ENCODE results near the gene SERPIND1.

SERPIND1 gene

GRCh38 chr22:20794650-20795413, 20.9 kb downstream of the SERPIND1 start:
- Histone ChIP-seq H3K4me1 (ENCODE audit: control insufficient read depth, insufficient read depth, low read length, poor library complexity, severe bottlenecking) (no peaks in the 10 kb centered on the region), H3K36me3 (ENCODE audit: control insufficient read depth, insufficient read depth, low read length) (peaks cover 69% of the 10 kb centered on the region), H3K9me3 (ENCODE audit: control insufficient read depth, low read length) (no peaks in the 10 kb centered on the region), H3K4me3 (ENCODE audit: extremely low read depth, insufficient read depth, low read length, poor library complexity, severe bottlenecking) (no peak overlapping the region), H3K27ac (ENCODE audit: low read depth, low read length, severe bottlenecking) (no peak overlapping the region)
- WGBS, 2 experiments (ENCODE audit: insufficient coverage in 2 of 2) = 89% methylated on average over 6 to 7 of the region's 7 CpGs

- Histone ChIP-seq H3K4me1 (ENCODE audit: control insufficient read depth, insufficient read depth, low read length, poor library complexity, severe bottlenecking) (no peaks in the 10 kb centered on the region), H3K9me3 (ENCODE audit: control insufficient read depth, low read length) (no peaks in the 10 kb centered on the region), H3K27ac (ENCODE audit: low read depth, low read length, severe bottlenecking) (no peak overlapping the region), H3K36me3 (ENCODE audit: control insufficient read depth, insufficient read depth, low read length) (peaks cover 67% of the 10 kb centered on the region), H3K4me3 (ENCODE audit: extremely low read depth, insufficient read depth, low read length, poor library complexity, severe bottlenecking) (no peak overlapping the region)
- 95 to 99% methylated on average over 8 of the region's 8 CpGs for WGBS, 2 experiments (ENCODE audit: insufficient coverage in 2 of 2)
Measured at GRCh38 chr22:20796731-20797130, 22.8 kb downstream of the SERPIND1 start.

GRCh38 chr22:20798218-20798617, 24.3 kb downstream of the SERPIND1 start:
- peaks cover 64% of the 10 kb centered on the region for H3K36me3 ChIP-seq (ENCODE audit: control insufficient read depth, insufficient read depth, low read length)
- 96 to 100% methylated on average over 3 to 5 of the region's 5 CpGs for WGBS, 2 experiments (ENCODE audit: insufficient coverage in 2 of 2)

DNA sequence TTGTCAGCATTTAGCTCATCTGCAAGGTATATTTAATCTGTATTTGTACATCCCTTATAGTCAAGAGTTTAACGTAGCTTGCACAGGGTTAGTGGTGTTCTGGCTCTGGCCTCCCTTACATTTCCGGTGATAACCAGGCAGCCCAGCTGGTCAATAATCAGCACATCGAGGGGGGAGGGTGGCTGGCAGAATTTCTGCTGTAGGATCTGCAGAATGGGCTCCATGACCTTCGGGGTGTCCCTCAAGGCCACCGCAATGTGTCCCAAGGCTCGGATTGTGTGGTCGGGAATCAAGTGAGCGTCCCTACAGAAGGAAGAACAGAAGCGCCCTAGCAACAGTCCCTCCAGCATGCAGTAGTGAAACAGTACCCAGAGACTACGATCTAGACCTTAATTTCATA, 25.1 kb downstream of the SERPIND1 start:
- H3K27ac ChIP-seq (ENCODE audit: low read depth, low read length, severe bottlenecking) = no peak overlapping the region
- H3K9me3 ChIP-seq (ENCODE audit: control insufficient read depth, low read length) = no peaks in the 10 kb centered on the region
- peaks cover 69% of the 10 kb centered on the region for H3K36me3 ChIP-seq (ENCODE audit: control insufficient read depth, insufficient read depth, low read length)
- WGBS, 2 experiments (ENCODE audit: insufficient coverage in 2 of 2) = 96 to 97% methylated on average over 8 to 9 of the region's 10 CpGs
- H3K4me1 ChIP-seq (ENCODE audit: control insufficient read depth, insufficient read depth, low read length, poor library complexity, severe bottlenecking) = no peaks in the 10 kb centered on the region
- H3K4me3 ChIP-seq (ENCODE audit: extremely low read depth, insufficient read depth, low read length, poor library complexity, severe bottlenecking) = no peak overlapping the region

More at GRCh38 chr22:20798218-20798617, 24.3 kb downstream of the SERPIND1 start:
- H3K4me1 ChIP-seq (ENCODE audit: control insufficient read depth, insufficient read depth, low read length, poor library complexity, severe bottlenecking) = no peaks in the 10 kb centered on the region
- no peak overlapping the region for H3K27ac ChIP-seq (ENCODE audit: low read depth, low read length, severe bottlenecking)
- H3K4me3 ChIP-seq (ENCODE audit: extremely low read depth, insufficient read depth, low read length, poor library complexity, severe bottlenecking) = no peak overlapping the region
- no peaks in the 10 kb centered on the region for H3K9me3 ChIP-seq (ENCODE audit: control insufficient read depth, low read length)

GRCh38 chr22:20799449-20799848, 25.5 kb downstream of the SERPIND1 start:
- H3K9me3 ChIP-seq (ENCODE audit: control insufficient read depth, low read length) = no peaks in the 10 kb centered on the region
- H3K36me3 ChIP-seq (ENCODE audit: control insufficient read depth, insufficient read depth, low read length) = peaks cover 69% of the 10 kb centered on the region
- H3K27ac ChIP-seq (ENCODE audit: low read depth, low read length, severe bottlenecking) = no peak overlapping the region
- H3K4me3 ChIP-seq (ENCODE audit: extremely low read depth, insufficient read depth, low read length, poor library complexity, severe bottlenecking) = no peak overlapping the region
- no peaks in the 10 kb centered on the region for H3K4me1 ChIP-seq (ENCODE audit: control insufficient read depth, insufficient read depth, low read length, poor library complexity, severe bottlenecking)
- WGBS, 2 experiments (ENCODE audit: insufficient coverage in 2 of 2) = 96 to 98% methylated on average over 6 to 8 of the region's 8 CpGs

DNA sequence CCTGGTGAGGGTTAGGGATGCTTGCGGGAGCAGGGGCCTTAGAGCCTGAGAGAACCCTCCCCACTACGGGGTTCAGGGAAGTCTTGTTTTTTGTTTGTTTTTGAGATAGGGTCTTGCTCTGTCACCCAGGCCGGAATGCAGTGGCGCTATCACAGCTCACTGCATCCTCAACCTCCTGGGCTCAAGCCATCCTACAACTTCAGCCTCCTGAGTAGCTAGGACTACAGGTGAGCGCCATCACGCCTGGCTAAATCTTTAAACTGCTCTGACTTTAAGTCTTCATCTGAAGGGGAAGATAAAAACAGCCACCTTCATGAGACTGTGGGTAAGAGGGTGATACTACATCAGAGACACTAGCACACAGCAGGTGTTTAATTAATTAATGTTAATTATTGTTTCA, 28.5 kb downstream of the SERPIND1 start:
- WGBS, 2 experiments (ENCODE audit: insufficient coverage in 2 of 2) = 94 to 100% methylated on average over 1 to 2 of the region's 6 CpGs
- Histone ChIP-seq H3K9me3 (ENCODE audit: control insufficient read depth, low read length) (no peaks in the 10 kb centered on the region), H3K4me3 (ENCODE audit: extremely low read depth, insufficient read depth, low read length, poor library complexity, severe bottlenecking) (no peak overlapping the region), H3K36me3 (ENCODE audit: control insufficient read depth, insufficient read depth, low read length) (peaks cover 68% of the 10 kb centered on the region), H3K27ac (ENCODE audit: low read depth, low read length, severe bottlenecking) (no peak overlapping the region), H3K4me1 (ENCODE audit: control insufficient read depth, insufficient read depth, low read length, poor library complexity, severe bottlenecking) (peaks cover 7% of the 10 kb centered on the region)

GRCh38 chr22:20802922-20803553, 29.1 kb downstream of the SERPIND1 start:
- H3K27ac ChIP-seq (ENCODE audit: low read depth, low read length, severe bottlenecking) = no peak overlapping the region
- WGBS, 2 experiments (ENCODE audit: insufficient coverage in 2 of 2) = 93% methylated on average over 4 to 9 of the region's 11 CpGs
- no peaks in the 10 kb centered on the region for H3K9me3 ChIP-seq (ENCODE audit: control insufficient read depth, low read length)
- H3K36me3 ChIP-seq (ENCODE audit: control insufficient read depth, insufficient read depth, low read length) = peaks cover 64% of the 10 kb centered on the region
- H3K4me1 ChIP-seq (ENCODE audit: control insufficient read depth, insufficient read depth, low read length, poor library complexity, severe bottlenecking) = peaks cover 7% of the 10 kb centered on the region
- no peak overlapping the region for H3K4me3 ChIP-seq (ENCODE audit: extremely low read depth, insufficient read depth, low read length, poor library complexity, severe bottlenecking)

GRCh38 chr22:20803696-20804324, 29.9 kb downstream of the SERPIND1 start:
- Histone ChIP-seq H3K36me3 (ENCODE audit: control insufficient read depth, insufficient read depth, low read length) (peaks cover 59% of the 10 kb centered on the region), H3K4me3 (ENCODE audit: extremely low read depth, insufficient read depth, low read length, poor library complexity, severe bottlenecking) (no peak overlapping the region), H3K4me1 (ENCODE audit: control insufficient read depth, insufficient read depth, low read length, poor library complexity, severe bottlenecking) (peaks cover 7% of the 10 kb centered on the region), H3K27ac (ENCODE audit: low read depth, low read length, severe bottlenecking) (no peak overlapping the region), H3K9me3 (ENCODE audit: control insufficient read depth, low read length) (no peaks in the 10 kb centered on the region)
- 81 to 83% methylated on average over 7 to 8 of the region's 11 CpGs for WGBS, 2 experiments (ENCODE audit: insufficient coverage in 2 of 2)

- Histone ChIP-seq H3K9me3 (ENCODE audit: control insufficient read depth, low read length) (no peaks in the 10 kb centered on the region), H3K27ac (ENCODE audit: low read depth, low read length, severe bottlenecking) (no peak overlapping the region), H3K36me3 (ENCODE audit: control insufficient read depth, insufficient read depth, low read length) (peaks cover 59% of the 10 kb centered on the region), H3K4me1 (ENCODE audit: control insufficient read depth, insufficient read depth, low read length, poor library complexity, severe bottlenecking) (peaks cover 7% of the 10 kb centered on the region), H3K4me3 (ENCODE audit: extremely low read depth, insufficient read depth, low read length, poor library complexity, severe bottlenecking) (no peak overlapping the region)
- 100% methylated on average over 5 to 6 of the region's 6 CpGs for WGBS, 2 experiments (ENCODE audit: insufficient coverage in 2 of 2)
Measured at GRCh38 chr22:20804650-20805049, 30.7 kb downstream of the SERPIND1 start.

- Histone ChIP-seq H3K4me1 (ENCODE audit: control insufficient read depth, insufficient read depth, low read length, poor library complexity, severe bottlenecking) (peaks cover 7% of the 10 kb centered on the region), H3K9me3 (ENCODE audit: control insufficient read depth, low read length) (no peaks in the 10 kb centered on the region), H3K27ac (ENCODE audit: low read depth, low read length, severe bottlenecking) (no peak overlapping the region), H3K36me3 (ENCODE audit: control insufficient read depth, insufficient read depth, low read length) (peaks cover 68% of the 10 kb centered on the region), H3K4me3 (ENCODE audit: extremely low read depth, insufficient read depth, low read length, poor library complexity, severe bottlenecking) (no peak overlapping the region)
- 83 to 100% methylated on average over 1 of the region's 3 CpGs for WGBS, 2 experiments (ENCODE audit: insufficient coverage in 2 of 2)
Measured at GRCh38 chr22:20805972-20806471, 32.1 kb downstream of the SERPIND1 start.

All from mesodermal cell (in vitro differentiated cells).